Posterior vena cava (tissue), 2 donors: ENCODE results near the gene UACA. TPM values are rescaled to one million over a fixed set of nuclear protein-coding genes. Genes with fewer than 3 reads are reported as not detected.
"Not testable (repeated sequence)": the region's sequence is repeated elsewhere in the genome, so short reads cannot be mapped to it uniquely, and the experiment has no call there.

Experiments used
- DNase-seq: peaks from one replicate; pipeline ENCODE4 v3.0.0-alpha.2; 2020; ENCODE audit warnings: low spot score
- intact Hi-C, 2 donors: fragments of 100-400 bp; cut with DNase I; formaldehyde crosslinking; loops; one replicate each; pipeline versions ENCODE4 v1.14.1 to v1.14.2; 2022 to 2023
- long read RNA-seq, 2 donors: library from polyadenylated mRNA; unstranded; transcript quantifications; one replicate each; pipeline ENCODE4 v2.0.0, GENCODE V29; 2020 to 2021
- total RNA-seq, 2 donors: library from RNA; stranded (reverse); fragmentation: NEBNext Ultra II Directional; extraction: Animal tissue kit (Norgen Biotek cat#: 25700); gene quantifications; one replicate each; pipeline ENCODE4 v1.2.1, GENCODE V29; 2021
- donor health status: DM: yes; HTN: yes; CAD: no.
- donor health status: DM: yes; HTN: yes; CAD: no.

The UACA gene
- total RNA-seq: 100 to 1,000 TPM in 1 of 2 donors, 10 to 100 TPM in 1; 86.6 to 114 TPM
- long read RNA-seq, donor 1, full-length matches to known transcripts: 1 of 47 reads
- long read RNA-seq, donor 1, partial matches to known transcripts: 29 of 47 reads
- long read RNA-seq, donor 1, other reads (novel, unspliced or antisense): 17 of 47 reads
- long read RNA-seq, donor 2, transcript UACA-205 (15 exons, 2,060 nt): major isoform, 9 of 335 reads
- long read RNA-seq, donor 2, partial matches to known transcripts: 261 of 335 reads
- long read RNA-seq, donor 2, other reads (novel, unspliced or antisense): 65 of 335 reads

- intact Hi-C loops: no loop called here
These were observed at the start of gene UACA for GRCh38 chr15:70763120-70763949. Gene UACA (minus strand): TSS chr15:70763558. CDS start chr15:70763407, 151 bp downstream.

GRCh38 chr15:70812827-70813364 lies 49.5 kb upstream of the UACA start:
- DNase-seq: no peak
- intact Hi-C loops: loop anchor here (10.0 kb wide), 2 partner anchors 58 to 128 kb away; no protein-coding TSS in a partner anchor

More at GRCh38 chr15:70763120-70763949, at the start of gene UACA:
- DNase-seq: peak; percentile 99

GRCh38 chr15:70810916-70811578 lies 47.7 kb upstream of the UACA start:
- no peak for DNase-seq
- intact Hi-C loops: loop anchor here (1.0 to 10.0 kb wide), 3 partner anchors 45 to 126 kb away; no protein-coding TSS in a partner anchor

GRCh38 chr15:70806992-70807712 lies 43.8 kb upstream of the UACA start:
- peak; percentile 88 for DNase-seq
- intact Hi-C loops: loop anchor here (5.0 kb wide), 2 partner anchors 125 to 345 kb away; no protein-coding TSS in a partner anchor

GRCh38 chr15:70804388-70804787 lies 41.0 kb upstream of the UACA start:
- intact Hi-C loops, DNase-seq: not testable (repeated sequence)

GRCh38 chr15:70802629-70803028 lies 39.3 kb upstream of the UACA start:
- intact Hi-C loops: no loop called here

GRCh38 chr15:70801109-70801508 lies 37.8 kb upstream of the UACA start:
- intact Hi-C loops: no loop called here
- DNase-seq: no peak

More at GRCh38 chr15:70802629-70803028, 39.3 kb upstream of the UACA start:
- DNase-seq: no peak

GRCh38 chr15:70799667-70800450 lies 36.5 kb upstream of the UACA start:
- no peak for DNase-seq
- intact Hi-C loops: no loop called here

- intact Hi-C loops: no loop called here
- no peak for DNase-seq
These were observed 34.1 kb upstream of the UACA start for GRCh38 chr15:70797464-70797863.

GRCh38 chr15:70796516-70797310 lies 33.4 kb upstream of the UACA start:
- intact Hi-C loops: no loop called here
- no peak for DNase-seq

- intact Hi-C loops: no loop called here
- no peak for DNase-seq
These were observed 31.9 kb upstream of the UACA start for GRCh38 chr15:70795311-70795665.

GRCh38 chr15:70794596-70795310 lies 31.4 kb upstream of the UACA start:
- intact Hi-C loops: no loop called here

GRCh38 chr15:70793694-70794093 lies 30.3 kb upstream of the UACA start:
- DNase-seq: no peak
- intact Hi-C loops: no loop called here

More at GRCh38 chr15:70794596-70795310, 31.4 kb upstream of the UACA start:
- DNase-seq: no peak

- no peak for DNase-seq
- intact Hi-C loops: no loop called here
These were observed 28.8 kb upstream of the UACA start for GRCh38 chr15:70792171-70792573.

GRCh38 chr15:70791259-70791658 lies 27.9 kb upstream of the UACA start:
- no peak for DNase-seq

GRCh38 chr15:70789213-70789612 lies 25.9 kb upstream of the UACA start:
- no peak for DNase-seq
- intact Hi-C loops: no loop called here

More at GRCh38 chr15:70791259-70791658, 27.9 kb upstream of the UACA start:
- intact Hi-C loops: no loop called here
